ENCODE results near the gene MEG3.

Gene MEG3

GRCh38 chr14:100882991-100883788 lies 57.3 kb downstream of the MEG3 start:
- DNase-seq: no peak

GRCh38 chr14:100883789-100884101 lies 57.8 kb downstream of the MEG3 start:
- no peak for DNase-seq

GRCh38 chr14:100884456-100884855 lies 58.5 kb downstream of the MEG3 start:
- DNase-seq: no peak

- DNase-seq: no peak
Observed at GRCh38 chr14:100885196-100885595, 59.3 kb downstream of the MEG3 start.

- no peak for DNase-seq
Observed at GRCh38 chr14:100885617-100886016, 59.7 kb downstream of the MEG3 start.

- DNase-seq: no peak
Observed at GRCh38 chr14:100887728-100888335, 61.9 kb downstream of the MEG3 start.

- DNase-seq: no peak
Observed at GRCh38 chr14:100888789-100889315, 62.9 kb downstream of the MEG3 start.

GRCh38 chr14:100889641-100890040 lies 63.7 kb downstream of the MEG3 start:
- DNase-seq: no peak

- DNase-seq: no peak
Observed at GRCh38 chr14:100890061-100890850, 64.3 kb downstream of the MEG3 start.

GRCh38 chr14:100891051-100891450 lies 65.1 kb downstream of the MEG3 start:
- no peak for DNase-seq

- no peak for DNase-seq
Observed at GRCh38 chr14:100891501-100892445, 65.9 kb downstream of the MEG3 start.

GRCh38 chr14:100892496-100893227 lies 66.7 kb downstream of the MEG3 start:
- no peak for DNase-seq

- DNase-seq: no peak
Observed at GRCh38 chr14:100893228-100893601, 67.3 kb downstream of the MEG3 start.

- DNase-seq: no peak
Observed at GRCh38 chr14:100893760-100894159, 67.8 kb downstream of the MEG3 start.

- DNase-seq: no peak
Observed at GRCh38 chr14:100894416-100894815, 68.5 kb downstream of the MEG3 start.

GRCh38 chr14:100895411-100895810 lies 69.5 kb downstream of the MEG3 start:
- DNase-seq: no peak

- no peak for DNase-seq
Observed at GRCh38 chr14:100896369-100897060, 70.6 kb downstream of the MEG3 start.

- no peak for DNase-seq
Observed at GRCh38 chr14:100898465-100898864, 72.5 kb downstream of the MEG3 start.

GRCh38 chr14:100898935-100899883 lies 73.3 kb downstream of the MEG3 start:
- DNase-seq: no peak
